Stimulated activated CD8-positive, alpha-beta memory T cell treated with anti-CD3 and anti-CD28 coated beads, Interleukin-4, amount 100 ng/mL, for 24 hours (primary cell): ENCODE results near the gene AKT2.
A peak's percentile ranks its signal among the peaks of the same experiment; 100 is the strongest.
"Not testable (repeated sequence)": the region's sequence is repeated elsewhere in the genome, so short reads cannot be mapped to it uniquely, and the experiment has no call there.

Experiments used
- DNase-seq: peaks from one replicate; pipeline ENCODE4 v3.0.0-alpha.2; 2020; ENCODE audit warnings: low read depth

AKT2 gene

GRCh38 chr19:40219029-40219428, 66.1 kb downstream of the AKT2 start:
- DNase-seq = not testable (repeated sequence)

- peak; percentile 36 for DNase-seq
Measured at GRCh38 chr19:40217934-40218890, 66.9 kb downstream of the AKT2 start, which contains the start of gene TTC9B. TSS of gene TTC9B (minus strand) at chr19:40218384. CDS start at chr19:40218381, 3 bp downstream.

- no peak for DNase-seq
Measured at GRCh38 chr19:40217027-40217810, 67.9 kb downstream of the AKT2 start.

GRCh38 chr19:40216777-40217026, 68.4 kb downstream of the AKT2 start:
- DNase-seq = no peak

- DNase-seq = no peak
Measured at GRCh38 chr19:40216013-40216776, 69.0 kb downstream of the AKT2 start.

GRCh38 chr19:40214936-40215335, 70.2 kb downstream of the AKT2 start:
- DNase-seq = no peak

GRCh38 chr19:40213882-40214570, 71.1 kb downstream of the AKT2 start:
- DNase-seq = no peak

- no peak for DNase-seq
Measured at GRCh38 chr19:40213251-40213829, 71.8 kb downstream of the AKT2 start.

- no peak for DNase-seq
Measured at GRCh38 chr19:40210889-40211288, 74.3 kb downstream of the AKT2 start.

- DNase-seq = no peak
Measured at GRCh38 chr19:40208602-40209001, 76.5 kb downstream of the AKT2 start.

GRCh38 chr19:40205760-40206159, 79.4 kb downstream of the AKT2 start:
- no peak for DNase-seq

GRCh38 chr19:40204381-40204780, 80.8 kb downstream of the AKT2 start:
- no peak for DNase-seq

GRCh38 chr19:40200341-40201099, 84.6 kb downstream of the AKT2 start:
- no peak for DNase-seq

- DNase-seq = no peak
Measured at GRCh38 chr19:40198272-40198990, 86.7 kb downstream of the AKT2 start.

GRCh38 chr19:40193587-40193849, 91.6 kb downstream of the AKT2 start:
- no peak for DNase-seq

- DNase-seq = no peak
Measured at GRCh38 chr19:40192758-40193586, 92.2 kb downstream of the AKT2 start.

- DNase-seq = no peak
Measured at GRCh38 chr19:40191836-40192646, 93.1 kb downstream of the AKT2 start.
